Tibial nerve (tissue), 4 donors: ENCODE results near the gene FHAD1. TPM values are rescaled to one million over a fixed set of nuclear protein-coding genes. Genes with fewer than 3 reads are reported as not detected.

Experiments
- DNase-seq, 2 donors: peaks; one replicate each; pipeline ENCODE4 v3.0.0-alpha.2; 2019; ENCODE audit warnings: low spot score in 2 of 2
- H3K27ac ChIP-seq, 4 donors: fragments of 200-600 bp; sonication (generic) in 3 of 4; one replicate each; pipeline ENCODE4 v1.5.1; 2017 to 2019; ENCODE audit warnings: mild to moderate bottlenecking in 1 of 4
- H3K27me3 ChIP-seq, 2 donors: fragments of 200-600 bp; sonication (generic) in 1 of 2; one replicate each; pipeline versions ENCODE4 v1.5.1 to v1.6.0; 2017 to 2019
- H3K36me3 ChIP-seq, 3 donors: fragments of 200-600 bp; sonication (generic); one replicate each; pipeline ENCODE4 v1.5.1; 2018 to 2019
- H3K4me1 ChIP-seq, 4 donors: fragments of 200-600 bp; sonication (generic) in 3 of 4; one replicate each; pipeline ENCODE4 v1.5.1; 2017 to 2019
- H3K4me3 ChIP-seq, 4 donors: fragments of 200-600 bp; sonication (generic) in 3 of 4; one replicate each; pipeline ENCODE4 v1.5.1; 2017 to 2019; ENCODE audit warnings: mild to moderate bottlenecking in 1 of 4, moderate library complexity in 1 of 4
- H3K9me3 ChIP-seq, 4 donors: fragments of 200-600 bp; sonication (generic) in 3 of 4; one replicate each; pipeline ENCODE4 v1.5.1; 2017 to 2019
- CTCF ChIP-seq, 5 experiments: fragments of 200-600 bp in 3 of 5; fragments of 450-650 bp in 2 of 5; sonication (generic) in 3 of 5; IDR thresholded peaks; one replicate each; pipeline ENCODE4 v1.5.1; 2016 to 2019; ENCODE audit warnings: antibody characterized with exemption in 5 of 5, mild to moderate bottlenecking in 3 of 5, moderate library complexity in 2 of 5
- EP300 ChIP-seq, 2 donors: sonication (generic); formaldehyde crosslinking; IDR thresholded peaks; one replicate each; pipeline ENCODE4 v1.6.1; 2017; ENCODE audit warnings: antibody characterized with exemption in 2 of 2, mild to moderate bottlenecking in 1 of 2
- POLR2A ChIP-seq, 2 donors: fragments of 450-650 bp; IDR thresholded peaks; one replicate each; pipeline ENCODE4 v1.6.1; 2017; ENCODE audit warnings: antibody characterized with exemption in 2 of 2, mild to moderate bottlenecking in 2 of 2, moderate library complexity in 2 of 2
- WGBS, 2 donors: methylation state at CpG; one replicate each; pipeline ENCODE4 v1.1.5; 2018; 5-methylcytosine and 5-hydroxymethylcytosine counted together
- total RNA-seq, 4 donors: library from RNA; depleted of rRNA; stranded (reverse); fragments of >200 nt; gene quantifications; one replicate each; pipeline ENCODE4 v1.1.0, GENCODE V29; 2016

FHAD1 gene
- total RNA-seq, 4 donors from 2014 or later: 0.30 to 0.63 TPM; not detected in 2

GRCh38 chr1:15413563-15414444, 166.8 kb downstream of the FHAD1 start:
- Histone ChIP-seq H3K9me3 (no peaks in the 10 kb centered on the region), H3K27ac (peak overlapping the region in 1 of 4 donors; percentile 78), H3K36me3 (no peaks in the 10 kb centered on the region), H3K4me3 (no peak overlapping the region), H3K4me1 (peaks cover 0 to 78% (median 32%) of the 10 kb centered on the region in 4 donors), H3K27me3 (no peaks in the 10 kb centered on the region)
- WGBS, 2 donors: 84 to 92% methylated on average over 20 of the region's 20 CpGs
- DNase-seq: no peak
- TF ChIP-seq POLR2A (IDR thresholded peaks at IDR 0.05): no peak
- no peak for TF ChIP-seq EP300 (IDR thresholded peaks at IDR 0.05)
- no peak for TF ChIP-seq CTCF (IDR thresholded peaks at IDR 0.05)

DNA sequence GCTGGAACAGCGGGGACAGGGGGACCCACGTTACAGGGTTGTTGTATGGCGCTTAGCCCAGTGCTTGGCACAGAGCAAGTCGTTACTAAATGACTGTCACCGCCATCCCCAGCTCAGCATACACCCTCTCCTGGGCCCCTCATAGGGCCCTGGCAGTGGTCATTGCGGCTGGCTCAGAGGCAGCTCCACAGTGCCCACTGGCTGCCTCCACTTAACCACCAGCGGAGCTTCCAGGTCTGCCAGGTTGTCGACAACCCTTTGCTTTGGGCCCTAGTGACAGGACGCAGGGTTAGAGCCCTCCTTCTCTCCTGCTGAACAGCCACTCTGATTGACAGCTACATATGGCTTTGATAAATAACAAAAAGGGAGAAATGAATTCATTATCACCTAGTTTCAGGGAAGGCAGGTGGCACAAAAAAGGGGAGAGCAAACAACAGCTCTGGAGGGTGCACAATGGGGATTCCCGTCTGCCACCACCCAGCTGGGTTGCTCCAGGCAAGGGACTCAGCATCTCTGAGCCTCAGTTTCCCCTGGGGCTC, 167.5 kb downstream of the FHAD1 start:
- DNase-seq: no peak
- H3K4me1 ChIP-seq: peaks cover 0 to 78% (median 29%) of the 10 kb centered on the region in 4 donors
- no peak overlapping the region for H3K4me3 ChIP-seq
- no peaks in the 10 kb centered on the region for H3K27me3 ChIP-seq
- WGBS, 2 donors: 89 to 96% methylated on average over 9 of the region's 10 CpGs
- no peaks in the 10 kb centered on the region for H3K36me3 ChIP-seq
- no peaks in the 10 kb centered on the region for H3K9me3 ChIP-seq
- peak overlapping the region in 1 of 4 donors; percentile 23 for H3K27ac ChIP-seq
- TF ChIP-seq CTCF (IDR thresholded peaks at IDR 0.05): no peak
- TF ChIP-seq EP300 (IDR thresholded peaks at IDR 0.05): no peak
- TF ChIP-seq POLR2A (IDR thresholded peaks at IDR 0.05): no peak

GRCh38 chr1:15417059-15417934, 170.3 kb downstream of the FHAD1 start:
- no peak overlapping the region for H3K4me3 ChIP-seq
- 74 to 78% methylated on average over 18 of the region's 18 CpGs for WGBS, 2 donors
- peak in 1 of 2 donors; percentile 37 for DNase-seq

GRCh38 chr1:15418806-15419515, 171.9 kb downstream of the FHAD1 start:
- H3K27ac ChIP-seq: no peak overlapping the region
- 69 to 74% methylated on average over 18 of the region's 18 CpGs for WGBS, 2 donors
- peaks cover 0 to 54% (median 14%) of the 10 kb centered on the region in 4 donors for H3K4me1 ChIP-seq
- no peaks in the 10 kb centered on the region for H3K9me3 ChIP-seq
- no peak for TF ChIP-seq CTCF (IDR thresholded peaks at IDR 0.05)
- no peak for TF ChIP-seq EP300 (IDR thresholded peaks at IDR 0.05)
- no peak for TF ChIP-seq POLR2A (IDR thresholded peaks at IDR 0.05)
- H3K4me3 ChIP-seq: no peak overlapping the region
- no peak for DNase-seq
- H3K36me3 ChIP-seq: no peaks in the 10 kb centered on the region
- no peaks in the 10 kb centered on the region for H3K27me3 ChIP-seq

More at GRCh38 chr1:15417059-15417934, 170.3 kb downstream of the FHAD1 start:
- Histone ChIP-seq H3K36me3 (no peaks in the 10 kb centered on the region), H3K4me1 (peaks cover 0 to 67% (median 18%) of the 10 kb centered on the region in 4 donors), H3K27me3 (no peaks in the 10 kb centered on the region), H3K9me3 (no peaks in the 10 kb centered on the region), H3K27ac (peak overlapping the region in 2 of 4 donors; percentile 55 to 56)
- no peak for TF ChIP-seq EP300 (IDR thresholded peaks at IDR 0.05)
- no peak for TF ChIP-seq CTCF (IDR thresholded peaks at IDR 0.05)
- no peak for TF ChIP-seq POLR2A (IDR thresholded peaks at IDR 0.05)
